GM18505 (cell line): ENCODE data around the gene POP5.

Experiments used
- ATAC-seq: cut with Tn5 transposase; IDR thresholded peaks from one replicate; pipeline ENCODE4 v1.9.1; 2021; ENCODE audit not compliant: unreplicated experiment
- POLR2A ChIP-seq: IDR thresholded peaks from 4 replicates; pipeline ENCODE4 v1.6.1; 2011; ENCODE audit warnings: borderline replicate concordance; ENCODE audit not compliant: insufficient read depth, insufficient read length; ENCODE audit errors: extremely low read depth

Gene POP5

GRCh38 chr12:120581998-120582397 lies 796 bp upstream of the POP5 start:
- ATAC-seq, result no peak
- TF ChIP-seq POLR2A, result no peak

GRCh38 chr12:120579179-120579578 lies 2.0 kb downstream of the POP5 start:
- no peak for ATAC-seq

GRCh38 chr12:120574106-120574505 lies 7.1 kb downstream of the POP5 start:
- ATAC-seq, result no peak
- TF ChIP-seq POLR2A, result no peak

More at GRCh38 chr12:120579179-120579578, 2.0 kb downstream of the POP5 start:
- TF ChIP-seq POLR2A, result no peak

- no peak for ATAC-seq
- no peak for TF ChIP-seq POLR2A
These were observed 7.6 kb downstream of the POP5 start for GRCh38 chr12:120573560-120573959.

GRCh38 chr12:120571299-120571698 lies 9.9 kb downstream of the POP5 start:
- no peak for ATAC-seq
- TF ChIP-seq POLR2A, result no peak

- TF ChIP-seq POLR2A, result no peak
- ATAC-seq, result no peak
These were observed 17.7 kb downstream of the POP5 start for GRCh38 chr12:120563495-120563894.

- no peak for TF ChIP-seq POLR2A
- no peak for ATAC-seq
These were observed 18.3 kb downstream of the POP5 start for GRCh38 chr12:120562906-120563305.

- TF ChIP-seq POLR2A, result no peak
- no peak for ATAC-seq
These were observed 23.6 kb downstream of the POP5 start for GRCh38 chr12:120557589-120557988.

GRCh38 chr12:120554678-120555077 lies 26.5 kb downstream of the POP5 start:
- TF ChIP-seq POLR2A, result no peak
- no peak for ATAC-seq

GRCh38 chr12:120546050-120546386 lies 35.2 kb downstream of the POP5 start:
- TF ChIP-seq POLR2A, result no peak
- no peak for ATAC-seq

- TF ChIP-seq POLR2A, result no peak
- ATAC-seq, result no peak
These were observed 36.5 kb downstream of the POP5 start for GRCh38 chr12:120544691-120545090.

GRCh38 chr12:120542166-120542565 lies 39.0 kb downstream of the POP5 start:
- no peak for ATAC-seq

GRCh38 chr12:120540445-120540844 lies 40.8 kb downstream of the POP5 start:
- no peak for TF ChIP-seq POLR2A
- ATAC-seq, result no peak

More at GRCh38 chr12:120542166-120542565, 39.0 kb downstream of the POP5 start:
- TF ChIP-seq POLR2A, result no peak

GRCh38 chr12:120539303-120539702 lies 41.9 kb downstream of the POP5 start:
- ATAC-seq, result no peak

More at GRCh38 chr12:120539303-120539702, 41.9 kb downstream of the POP5 start:
- no peak for TF ChIP-seq POLR2A
